ENCODE data around the gene CCK. TPM values are rescaled to one million over a fixed set of nuclear protein-coding genes. Genes with fewer than 3 reads are reported as not detected.

Gene CCK
- total RNA-seq, 4 donors from 2014 or later, result 1.1 TPM; not detected in 3

DNA sequence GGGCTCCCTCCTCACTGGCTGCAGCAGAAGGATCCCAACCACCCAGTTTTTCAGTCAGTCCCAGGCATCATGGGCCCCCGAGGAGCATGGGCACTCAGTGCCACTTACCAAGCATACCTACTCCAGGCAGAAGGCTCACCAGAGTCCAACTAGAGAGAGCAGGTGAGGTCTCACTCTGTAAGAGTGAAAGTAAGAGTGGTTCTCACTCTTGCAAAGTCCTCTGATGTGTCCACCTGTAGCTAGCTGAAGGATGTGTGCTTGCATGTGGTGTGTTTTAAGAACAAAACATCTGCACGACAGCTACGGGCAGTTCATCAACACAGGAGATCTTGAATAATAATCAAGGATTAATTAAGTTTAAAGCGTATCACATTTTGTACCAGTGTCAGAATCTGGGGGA is 49.7 kb downstream of the CCK start:
- Histone ChIP-seq H3K27me3 (no peaks in the 10 kb centered on the region), H3K36me3 (peaks cover 0 to 12% of the 10 kb centered on the region in 2 donors), H3K4me3 (no peak overlapping the region), H3K27ac (no peak overlapping the region), H3K4me1 (peaks cover 5 to 31% of the 10 kb centered on the region in 2 donors), H3K9me3 (no peaks in the 10 kb centered on the region)
- intact Hi-C loops (cut with DNase I; ENCODE audit: low total_unique reads) (no loop called here), in situ Hi-C loops (cut with MboI; ENCODE audit: low sequenced_read_pairs in 4 of 4) (no loop called here)
- no peak for DNase-seq
- ATAC-seq, result no peak
- TF ChIP-seq POLR2A (IDR thresholded peaks at IDR 0.05), result no peak
- TF ChIP-seq CTCF (IDR thresholded peaks at IDR 0.05 in 4 of 5, conservative IDR thresholded peaks at IDR 0.05 in 1 of 5), result no peak

DNA sequence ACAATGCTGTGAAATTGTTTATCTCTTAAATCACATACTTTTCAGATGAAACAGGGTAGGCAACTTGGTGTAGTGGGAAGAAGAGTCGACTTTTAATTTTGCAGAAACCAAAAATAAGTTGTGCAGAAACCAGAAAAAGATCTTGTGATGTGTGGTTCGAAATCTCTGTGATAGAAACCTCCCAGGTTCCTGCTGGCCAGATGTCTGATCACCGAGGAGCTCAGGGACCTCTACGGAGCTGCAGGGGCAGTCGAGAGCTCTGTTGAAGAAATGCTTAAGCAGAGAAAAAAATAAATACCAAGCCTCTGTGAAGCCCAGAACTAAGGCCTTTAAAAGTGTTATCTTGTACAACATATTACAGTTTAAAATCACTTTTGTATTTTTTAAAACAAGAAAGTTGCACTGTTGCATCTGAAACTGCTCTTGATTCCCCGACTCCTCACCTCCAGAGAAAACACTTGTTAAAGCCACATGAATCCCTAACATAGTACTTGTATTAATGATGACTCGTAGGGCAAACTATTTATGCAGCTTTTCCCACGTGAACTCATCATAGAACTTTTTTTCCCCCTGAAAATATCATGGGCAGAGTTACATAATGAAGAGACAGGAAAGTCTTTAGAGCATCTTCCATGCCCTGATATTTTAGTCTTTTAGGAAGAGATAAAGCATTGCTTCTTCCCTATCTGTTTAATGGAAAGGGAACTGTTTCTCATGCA is 51.3 kb downstream of the CCK start:
- DNase-seq (no peak), ATAC-seq (no peak)
- TF ChIP-seq CTCF (IDR thresholded peaks at IDR 0.05 in 4 of 5, conservative IDR thresholded peaks at IDR 0.05 in 1 of 5) (no peak), POLR2A (IDR thresholded peaks at IDR 0.05) (no peak)
- H3K9me3 ChIP-seq, result no peaks in the 10 kb centered on the region
- H3K27ac ChIP-seq, result peak overlapping the region in 2 of 4 donors; percentile 11 to 76
- no peaks in the 10 kb centered on the region for H3K27me3 ChIP-seq
- intact Hi-C loops (cut with DNase I; ENCODE audit: low total_unique reads) (no loop called here), in situ Hi-C loops (cut with MboI; ENCODE audit: low sequenced_read_pairs in 4 of 4) (no loop called here)
- no peak overlapping the region for H3K4me3 ChIP-seq
- peaks cover 0 to 22% of the 10 kb centered on the region in 2 donors for H3K36me3 ChIP-seq
- peaks cover 5 to 31% of the 10 kb centered on the region in 2 donors for H3K4me1 ChIP-seq

DNA sequence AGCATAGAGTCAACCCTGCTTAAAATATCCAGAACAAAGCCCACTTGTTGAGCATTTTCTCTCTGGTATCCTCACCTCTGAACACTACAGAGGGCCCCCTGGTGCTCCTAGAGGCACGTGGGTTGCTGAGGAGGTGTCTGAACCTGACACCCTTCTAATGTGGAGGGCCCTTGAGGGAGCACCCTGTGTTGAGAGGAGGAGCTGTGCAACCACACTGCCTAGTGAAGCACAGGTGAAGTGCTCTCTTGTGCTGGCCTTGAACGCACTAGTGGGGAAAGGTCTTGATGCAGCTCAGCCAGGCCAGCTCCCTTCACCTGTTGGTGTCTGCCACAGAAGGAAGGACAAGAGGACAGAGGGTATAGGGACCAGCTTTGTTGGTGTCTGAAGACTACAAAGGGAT is 51.9 kb downstream of the CCK start:
- Histone ChIP-seq H3K27ac (peak overlapping the region in 3 of 4 donors; percentile 11 to 76 (median 33)), H3K36me3 (peaks cover 0 to 22% of the 10 kb centered on the region in 2 donors)

DNA sequence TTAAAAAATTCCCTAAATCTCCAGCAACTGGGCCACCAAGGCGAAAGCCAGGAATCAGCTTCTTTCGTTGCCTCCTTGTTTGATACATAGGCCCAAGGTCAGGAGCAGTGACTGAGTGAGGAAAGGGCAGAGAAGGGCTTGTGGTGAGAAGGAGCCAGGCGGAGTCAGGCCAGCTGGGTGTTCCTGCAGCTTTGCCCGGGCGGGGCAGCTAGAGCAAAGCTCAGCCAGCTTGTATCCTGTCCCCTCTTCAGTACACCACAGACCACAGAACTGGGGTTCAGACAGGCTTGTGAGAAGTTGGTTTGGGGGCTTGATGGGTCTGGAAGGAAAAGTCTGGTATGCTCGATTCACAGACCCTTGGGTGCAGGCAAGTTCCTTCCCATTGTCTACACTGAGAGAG is 52.6 kb downstream of the CCK start:
- intact Hi-C loops (cut with DNase I; ENCODE audit: low total_unique reads) (no loop called here), in situ Hi-C loops (cut with MboI; ENCODE audit: low sequenced_read_pairs in 4 of 4) (no loop called here)
- DNase-seq, result peak; percentile 45 to 59
- no peak overlapping the region for H3K4me3 ChIP-seq
- H3K36me3 ChIP-seq, result peaks cover 0 to 22% of the 10 kb centered on the region in 2 donors
- H3K4me1 ChIP-seq, result peaks cover 5 to 31% of the 10 kb centered on the region in 2 donors
- H3K27me3 ChIP-seq, result no peaks in the 10 kb centered on the region
- peak; percentile 78 to 81 for ATAC-seq
- H3K27ac ChIP-seq, result peak overlapping the region in 2 of 4 donors; percentile 42 to 76
- no peaks in the 10 kb centered on the region for H3K9me3 ChIP-seq
- TF ChIP-seq POLR2A (IDR thresholded peaks at IDR 0.05) (no peak), CTCF (IDR thresholded peaks at IDR 0.05 in 4 of 5, conservative IDR thresholded peaks at IDR 0.05 in 1 of 5) (no peak)

More for the DNA sequence above, 51.9 kb downstream of the CCK start:
- no peak overlapping the region for H3K4me3 ChIP-seq
- intact Hi-C loops (cut with DNase I; ENCODE audit: low total_unique reads), result no loop called here
- no peaks in the 10 kb centered on the region for H3K9me3 ChIP-seq
- peaks cover 5 to 31% of the 10 kb centered on the region in 2 donors for H3K4me1 ChIP-seq
- TF ChIP-seq CTCF (IDR thresholded peaks at IDR 0.05 in 4 of 5, conservative IDR thresholded peaks at IDR 0.05 in 1 of 5) (no peak), POLR2A (IDR thresholded peaks at IDR 0.05) (no peak)
- H3K27me3 ChIP-seq, result no peaks in the 10 kb centered on the region
- ATAC-seq (peak in 1 of 2 donors; percentile 21), DNase-seq (no peak)
- in situ Hi-C loops (cut with MboI; ENCODE audit: low sequenced_read_pairs in 4 of 4), result no loop called here

Data from gastrocnemius medialis (tissue), 4 donors.